ENCODE results near the gene ETV4. TPM values are rescaled to one million over a fixed set of nuclear protein-coding genes. Genes with fewer than 3 reads are reported as not detected.
A peak's percentile ranks its signal among the peaks of the same experiment; 100 is the strongest.

Gene ETV4
- total RNA-seq, 1 donor from 2014 or later = not detected

DNA sequence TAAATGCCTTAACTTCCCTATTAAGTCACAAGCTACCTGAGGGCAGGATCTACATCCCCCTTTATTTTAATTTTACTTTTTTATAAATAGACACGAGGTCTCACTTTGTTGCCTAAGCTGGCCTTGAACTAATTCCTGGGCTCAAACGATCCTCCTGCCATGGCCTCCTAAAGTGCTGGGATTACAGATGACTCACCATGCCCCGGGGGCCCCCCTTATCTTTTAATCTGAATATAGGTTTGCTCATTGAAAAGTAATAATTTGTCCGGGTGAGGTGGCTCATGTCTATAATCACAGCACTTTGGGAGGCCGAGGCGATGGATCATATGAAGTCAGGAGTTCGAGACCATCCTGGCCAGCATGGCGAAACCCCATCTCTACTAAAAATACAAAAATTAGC lies 14.2 kb downstream of the ETV4 start:
- Mint-ChIP-seq H3K27me3 (ENCODE audit: unreplicated experiment) (peaks cover 7% of the 10 kb centered on the region), H3K4me3 (ENCODE audit: unreplicated experiment) (no peak overlapping the region), H3K27ac (ENCODE audit: unreplicated experiment) (no peak overlapping the region), H3K4me1 (ENCODE audit: low read depth, unreplicated experiment) (peaks cover 16% of the 10 kb centered on the region), H3K36me3 (ENCODE audit: unreplicated experiment) (no peaks in the 10 kb centered on the region), H3K9me3 (ENCODE audit: unreplicated experiment) (peaks cover 3% of the 10 kb centered on the region)
- DNase-seq = no peak
- no peak for TF ChIP-seq CTCF (IDR thresholded peaks at IDR 0.05; ENCODE audit: partially characterized antibody, unreplicated experiment)

- H3K36me3 Mint-ChIP-seq (ENCODE audit: unreplicated experiment) = no peaks in the 10 kb centered on the region
- H3K9me3 Mint-ChIP-seq (ENCODE audit: unreplicated experiment) = peaks cover 2% of the 10 kb centered on the region
- H3K27ac Mint-ChIP-seq (ENCODE audit: unreplicated experiment) = no peak overlapping the region
- TF ChIP-seq CTCF (IDR thresholded peaks at IDR 0.05; ENCODE audit: partially characterized antibody, unreplicated experiment) = no peak
- peaks cover 8% of the 10 kb centered on the region for H3K4me1 Mint-ChIP-seq (ENCODE audit: low read depth, unreplicated experiment)
- H3K4me3 Mint-ChIP-seq (ENCODE audit: unreplicated experiment) = no peak overlapping the region
- peaks cover 7% of the 10 kb centered on the region for H3K27me3 Mint-ChIP-seq (ENCODE audit: unreplicated experiment)
- DNase-seq = no peak
Observed at GRCh38 chr17:43531082-43531378, 15.1 kb downstream of the ETV4 start.

DNA sequence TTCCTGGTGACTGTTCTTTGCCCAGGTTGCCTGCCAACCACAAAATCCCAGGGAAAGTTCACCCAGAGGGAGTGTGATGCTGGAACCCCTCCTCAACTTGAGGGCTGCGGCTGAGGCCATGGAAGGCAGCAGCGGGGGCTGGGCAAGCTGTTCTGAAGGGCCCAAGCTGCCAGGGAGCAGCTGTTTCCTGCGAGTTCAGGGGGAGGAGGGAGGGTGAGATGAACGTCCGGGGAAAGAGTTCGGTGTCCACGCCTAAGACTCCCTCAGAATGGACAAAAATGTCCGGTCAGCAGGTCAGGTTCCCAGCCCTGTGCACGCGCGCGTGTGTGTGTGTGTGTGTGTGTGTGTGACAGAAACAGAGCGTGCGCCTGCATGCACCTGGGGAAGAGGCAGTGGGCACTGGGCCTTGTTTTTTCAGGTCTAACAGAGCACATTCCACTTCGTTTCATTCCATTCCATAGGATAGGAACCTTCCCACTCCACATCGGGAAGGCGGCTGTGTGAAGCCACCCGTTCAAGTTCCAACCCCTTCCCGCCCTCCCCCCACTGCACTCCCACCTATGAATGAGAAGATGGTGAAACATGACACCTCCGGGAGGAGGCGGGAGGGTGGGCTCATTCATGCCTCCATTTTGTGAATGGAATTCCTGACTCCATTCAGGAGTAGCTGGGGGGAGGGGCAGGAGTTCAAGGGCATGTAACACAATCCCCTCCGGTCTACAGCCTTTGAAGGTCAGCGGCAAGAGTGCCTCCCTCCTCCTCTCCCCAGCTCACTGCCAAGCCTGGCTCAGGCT lies 15.7 kb downstream of the ETV4 start:
- DNase-seq = peak; percentile 84
- H3K27me3 Mint-ChIP-seq (ENCODE audit: unreplicated experiment) = peaks cover 7% of the 10 kb centered on the region
- TF ChIP-seq CTCF (IDR thresholded peaks at IDR 0.05; ENCODE audit: partially characterized antibody, unreplicated experiment) = no peak
- H3K4me1 Mint-ChIP-seq (ENCODE audit: low read depth, unreplicated experiment) = peaks cover 7% of the 10 kb centered on the region
- H3K9me3 Mint-ChIP-seq (ENCODE audit: unreplicated experiment) = peaks cover 2% of the 10 kb centered on the region
- H3K36me3 Mint-ChIP-seq (ENCODE audit: unreplicated experiment) = no peaks in the 10 kb centered on the region
- H3K27ac Mint-ChIP-seq (ENCODE audit: unreplicated experiment) = peak overlapping the region; percentile 17
- peak overlapping the region; percentile 38 for H3K4me3 Mint-ChIP-seq (ENCODE audit: unreplicated experiment)

GRCh38 chr17:43529947-43530287 lies 16.2 kb downstream of the ETV4 start:
- no peak for TF ChIP-seq CTCF (IDR thresholded peaks at IDR 0.05; ENCODE audit: partially characterized antibody, unreplicated experiment)
- peak overlapping the region; percentile 38 for H3K4me3 Mint-ChIP-seq (ENCODE audit: unreplicated experiment)
- peak overlapping the region; percentile 17 for H3K27ac Mint-ChIP-seq (ENCODE audit: unreplicated experiment)
- peaks cover 7% of the 10 kb centered on the region for H3K27me3 Mint-ChIP-seq (ENCODE audit: unreplicated experiment)
- H3K4me1 Mint-ChIP-seq (ENCODE audit: low read depth, unreplicated experiment) = peaks cover 7% of the 10 kb centered on the region
- H3K9me3 Mint-ChIP-seq (ENCODE audit: unreplicated experiment) = peaks cover under 1% of the 10 kb centered on the region
- no peak for DNase-seq
- H3K36me3 Mint-ChIP-seq (ENCODE audit: unreplicated experiment) = no peaks in the 10 kb centered on the region

DNA sequence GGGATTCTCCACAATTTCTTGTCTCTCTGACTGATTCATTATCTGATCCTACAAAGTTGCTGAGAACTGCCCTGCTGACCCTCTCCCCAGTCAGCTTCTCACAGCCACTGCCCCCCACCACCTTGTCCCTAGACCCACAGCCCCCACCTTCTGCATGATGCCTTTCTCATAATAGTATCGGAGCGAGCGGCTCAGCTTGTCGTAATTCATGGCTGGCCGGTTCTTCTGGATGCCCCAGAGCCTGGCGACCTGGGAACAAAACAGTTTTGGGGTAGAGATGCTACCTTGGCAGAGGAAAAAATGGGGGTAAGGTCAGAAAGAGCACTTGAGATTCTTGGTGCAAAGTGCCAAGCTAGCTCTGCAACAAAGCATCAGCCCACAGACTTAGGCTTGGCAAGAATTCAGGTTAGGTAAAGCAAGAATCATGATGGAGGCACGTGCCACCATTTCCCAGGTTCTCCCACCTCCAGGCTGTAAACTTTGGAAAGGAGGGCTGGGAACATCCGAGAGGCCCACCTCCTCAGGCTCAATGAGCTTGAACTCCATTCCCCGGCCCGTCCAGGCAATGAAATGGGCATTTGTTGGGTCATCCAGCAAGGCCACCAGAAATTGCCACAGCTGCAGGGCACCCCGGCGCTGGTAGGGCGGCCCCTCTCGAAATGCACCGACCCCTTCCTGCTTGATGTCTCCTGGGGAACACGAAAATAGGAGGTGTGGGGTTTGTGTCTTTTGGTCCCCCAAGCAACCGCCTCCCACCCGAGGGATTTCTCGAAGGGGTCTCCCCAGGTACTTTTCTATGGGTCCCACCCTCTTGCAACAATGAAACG lies 16.9 kb downstream of the ETV4 start:
- Mint-ChIP-seq H3K27me3 (ENCODE audit: unreplicated experiment) (peaks cover 7% of the 10 kb centered on the region), H3K4me1 (ENCODE audit: low read depth, unreplicated experiment) (peaks cover 7% of the 10 kb centered on the region), H3K27ac (ENCODE audit: unreplicated experiment) (no peak overlapping the region), H3K9me3 (ENCODE audit: unreplicated experiment) (no peaks in the 10 kb centered on the region), H3K4me3 (ENCODE audit: unreplicated experiment) (peak overlapping the region; percentile 46), H3K36me3 (ENCODE audit: unreplicated experiment) (no peaks in the 10 kb centered on the region)
- no peak for DNase-seq
- no peak for TF ChIP-seq CTCF (IDR thresholded peaks at IDR 0.05; ENCODE audit: partially characterized antibody, unreplicated experiment)

Measured in glutamatergic neuron (in vitro differentiated cells).